Measurements from ENCODE around the gene FBXO30. TPM values are rescaled to one million over a fixed set of nuclear protein-coding genes. Genes with fewer than 3 reads are reported as not detected.

The FBXO30 gene
- total and polyA plus RNA-seq, 8 donors: 1.5 to 5.6 (median 2.7) TPM

- DNase-seq: no peak
- no peaks in the 10 kb centered on the region for H3K4me1 ChIP-seq
- H3K4me3 ChIP-seq: no peak overlapping the region
- H3K27me3 ChIP-seq: no peaks in the 10 kb centered on the region
- H3K27ac ChIP-seq: no peak overlapping the region
- no peak for TF ChIP-seq CTCF (IDR thresholded peaks at IDR 0.05)
- ATAC-seq: no peak
- no peaks in the 10 kb centered on the region for H3K36me3 ChIP-seq
- FAIRE-seq: no peak
- intact Hi-C loops (cut with DNase I): no loop called here
- no peaks in the 10 kb centered on the region for H3K9me3 ChIP-seq
Observed at GRCh38 chr6:145755682-145756081, 58.9 kb downstream of the FBXO30 start.

- 56 to 70% methylated on average over 2 of the region's 2 CpGs for WGBS, 2 donors
- Histone ChIP-seq H3K4me1 (peaks cover 0 to 4% (median 0%) of the 10 kb centered on the region in 3 donors), H3K36me3 (no peaks in the 10 kb centered on the region), H3K27me3 (no peaks in the 10 kb centered on the region), H3K9me3 (no peaks in the 10 kb centered on the region), H3K4me3 (no peak overlapping the region), H3K27ac (no peak overlapping the region)
- no peak for DNase-seq
- ATAC-seq: no peak
- no peak for TF ChIP-seq CTCF (IDR thresholded peaks at IDR 0.05)
- intact Hi-C loops (cut with DNase I): no loop called here
- FAIRE-seq: no peak
Observed at GRCh38 chr6:145752638-145753037, 62.0 kb downstream of the FBXO30 start.

- no peak for DNase-seq
- FAIRE-seq: no peak
- no peaks in the 10 kb centered on the region for H3K9me3 ChIP-seq
- H3K27ac ChIP-seq: no peak overlapping the region
- peaks cover 0 to 6% (median 4%) of the 10 kb centered on the region in 3 donors for H3K4me1 ChIP-seq
- H3K36me3 ChIP-seq: no peaks in the 10 kb centered on the region
- intact Hi-C loops (cut with DNase I): no loop called here
- TF ChIP-seq CTCF (IDR thresholded peaks at IDR 0.05): no peak
- WGBS, 2 donors: 65 to 84% methylated on average over 1 of the region's 1 CpG
- H3K27me3 ChIP-seq: no peaks in the 10 kb centered on the region
- ATAC-seq: peak in 3 of 4 donors; percentile 51 to 81 (median 70)
- no peak overlapping the region for H3K4me3 ChIP-seq
Observed at GRCh38 chr6:145749632-145750031, 65.0 kb downstream of the FBXO30 start.

- Histone ChIP-seq H3K4me3 (no peak overlapping the region), H3K4me1 (peaks cover 0 to 6% (median 4%) of the 10 kb centered on the region in 3 donors), H3K27me3 (no peaks in the 10 kb centered on the region), H3K9me3 (no peaks in the 10 kb centered on the region), H3K36me3 (no peaks in the 10 kb centered on the region), H3K27ac (no peak overlapping the region)
- TF ChIP-seq CTCF (IDR thresholded peaks at IDR 0.05): no peak
- no peak for FAIRE-seq
- intact Hi-C loops (cut with DNase I): no loop called here
- WGBS, 2 donors: 86 to 89% methylated on average over 1 of the region's 1 CpG
- no peak for DNase-seq
- ATAC-seq: no peak
Observed at GRCh38 chr6:145745861-145746260, 68.7 kb downstream of the FBXO30 start.

GRCh38 chr6:145744619-145745018, 70.0 kb downstream of the FBXO30 start:
- no peak for DNase-seq
- H3K27ac ChIP-seq: no peak overlapping the region
- no peak overlapping the region for H3K4me3 ChIP-seq
- no peak for ATAC-seq
- H3K9me3 ChIP-seq: no peaks in the 10 kb centered on the region
- H3K4me1 ChIP-seq: peaks cover 0 to 6% (median 2%) of the 10 kb centered on the region in 3 donors
- FAIRE-seq: no peak
- WGBS, 2 donors: 80 to 83% methylated on average over 2 of the region's 2 CpGs
- no peaks in the 10 kb centered on the region for H3K36me3 ChIP-seq
- no peaks in the 10 kb centered on the region for H3K27me3 ChIP-seq
- intact Hi-C loops (cut with DNase I): no loop called here
- TF ChIP-seq CTCF (IDR thresholded peaks at IDR 0.05): no peak

Other genes starting within 250 kb of the FBXO30 start
- 1 to 10 TPM; 4.0 to 4.8 (median 4.3) TPM for gene EPM2A, start 79.3 kb downstream of the FBXO30 start, total RNA-seq
- gene EPM2A, start 79.3 kb downstream of the FBXO30 start, polyA plus RNA-seq: 1 to 10 TPM; 2.6 to 4.8 TPM
- 10 to 100 TPM in 1 of 6 donors, 1 to 10 TPM in 5; 6.3 to 12.0 (median 8.0) TPM for gene SHPRH, start 149.6 kb upstream of the FBXO30 start, total RNA-seq
- 1 to 10 TPM; 2.7 to 3.5 TPM for gene SHPRH, start 149.6 kb upstream of the FBXO30 start, polyA plus RNA-seq
- gene GRM1, start 214.3 kb upstream of the FBXO30 start, total RNA-seq: under 1 TPM in 5 of 6 donors, not detected in 1; 0.04 to 0.17 (median 0.06) TPM
- gene GRM1, start 214.3 kb upstream of the FBXO30 start, polyA plus RNA-seq: under 1 TPM in 1 of 2 donors, not detected in 1; 0.05 TPM